ENCODE results near the gene DRP2. TPM values are rescaled to one million over a fixed set of nuclear protein-coding genes. Genes with fewer than 3 reads are reported as not detected.

The DRP2 gene
- total RNA-seq, 2 experiments from 2014 or later, result 0.17 to 0.34 TPM

Other genes starting within 250 kb of the DRP2 start
- 10 to 100 TPM; 16.5 to 17.1 TPM for gene TRMT2B, start 167.7 kb upstream of the DRP2 start, total RNA-seq
- gene TMEM35A, start 140.9 kb upstream of the DRP2 start, total RNA-seq, result not detected
- gene CENPI, start 121.6 kb upstream of the DRP2 start, total RNA-seq, result 10 to 100 TPM; 16.9 to 17.1 TPM
- under 1 TPM in 1 of 2 experiments, not detected in 1; 0.08 TPM for gene TAF7L, start 71.5 kb downstream of the DRP2 start, total RNA-seq
- 10 to 100 TPM; 42.8 to 44.4 TPM for gene TIMM8A, start 129.0 kb downstream of the DRP2 start, total RNA-seq
- under 1 TPM; 0.74 to 0.80 TPM for gene BTK, start 166.4 kb downstream of the DRP2 start, total RNA-seq
- 100 to 1,000 TPM; 326 to 390 TPM for gene RPL36A, start 171.2 kb downstream of the DRP2 start, total RNA-seq
- gene GLA, start 188.1 kb downstream of the DRP2 start, total RNA-seq, result 10 to 100 TPM; 52.3 to 58.2 TPM
- gene HNRNPH2, start 188.4 kb downstream of the DRP2 start, total RNA-seq, result 10 to 100 TPM; 19.2 to 20.3 TPM

All from activated CD8-positive, alpha-beta memory T cell treated with anti-CD3 and anti-CD28 coated beads for 36 hours (primary cell).